Neural progenitor cell (in vitro differentiated cells): ENCODE data around the gene TNFSF13B.

Experiments
- CTCF ChIP-seq: fragments of 200-600 bp; sonication (generic); IDR thresholded peaks from 2 replicates; pipeline ENCODE4 v1.5.1; 2017; ENCODE audit warnings: antibody characterized with exemption, mild to moderate bottlenecking
- EZH2phosphoT487 ChIP-seq: fragments of 200-600 bp; sonication (generic); IDR thresholded peaks from 2 replicates; pipeline ENCODE4 v1.6.1; 2017; ENCODE audit warnings: antibody characterized with exemption

GRCh38 chr13:108269601-108270328, at the start of gene TNFSF13B:
- TF ChIP-seq CTCF (peak; percentile 21), EZH2phosphoT487 (no peak)
